ENCODE data around the gene KCTD16. TPM values are rescaled to one million over a fixed set of nuclear protein-coding genes. Genes with fewer than 3 reads are reported as not detected.

The KCTD16 gene
- total and polyA plus RNA-seq, 2 experiments from 2014 or later: 0.45 to 3.4 TPM

DNA sequence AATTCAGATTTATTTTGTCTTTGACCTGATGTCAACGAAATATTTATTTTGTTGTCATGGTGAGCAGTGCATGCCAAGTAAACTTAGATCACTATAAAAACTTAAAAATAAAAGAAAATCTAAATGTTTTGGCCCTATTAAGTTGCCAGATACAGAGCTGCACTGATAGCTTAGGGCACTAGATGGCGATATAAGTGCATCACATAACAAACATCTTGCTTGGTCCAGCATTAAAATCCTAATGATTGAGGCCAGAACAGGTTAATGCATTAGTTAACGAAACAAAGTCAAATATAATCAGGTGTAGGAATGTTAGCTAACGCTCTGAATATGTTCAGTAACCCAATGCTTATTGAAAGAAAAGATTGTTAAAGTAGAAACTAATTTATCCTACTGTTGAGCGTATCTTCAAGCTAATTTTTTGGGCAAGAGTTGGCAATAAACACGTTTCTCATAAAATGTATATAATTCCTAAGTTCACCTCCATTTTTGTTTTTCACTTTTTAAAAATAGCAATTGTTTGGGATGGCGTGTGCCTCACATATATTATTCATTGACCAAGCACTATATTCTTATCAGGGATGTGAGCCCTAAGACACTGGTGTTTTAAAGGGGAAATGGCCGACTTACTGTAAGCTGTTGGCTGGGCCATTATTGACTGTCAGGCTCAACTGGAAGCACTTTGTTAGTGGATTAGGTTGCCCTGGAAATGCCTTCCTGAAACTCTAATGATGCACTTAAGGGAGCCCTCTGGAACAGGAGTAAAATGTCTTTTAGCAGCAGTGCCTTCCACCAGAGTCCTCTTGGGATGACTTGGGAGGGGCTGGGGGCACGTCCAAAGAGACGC is 33.3 kb downstream of the KCTD16 start:
- no peaks in the 10 kb centered on the region for H3K9me2 ChIP-seq (replicated peaks; ENCODE audit: insufficient read depth)
- peak; percentile 79 for DNase-seq (ENCODE audit: low spot score)
- 29% methylated on average over 10 of the region's 10 CpGs for WGBS (ENCODE audit: low lambda C conversion rate, missing lambda C conversion rate)
- peaks cover 9% of the 10 kb centered on the region for H3K4me1 ChIP-seq (ENCODE audit: insufficient read depth)
- no peak overlapping the region for H3K4me3 ChIP-seq
- no peaks in the 10 kb centered on the region for H3K27me3 ChIP-seq
- peak overlapping the region; percentile 80 for H3K4me2 ChIP-seq
- H3K79me2 ChIP-seq: no peaks in the 10 kb centered on the region
- H3K9me3 ChIP-seq (ENCODE audit: low read depth): no peaks in the 10 kb centered on the region
- H3K27ac ChIP-seq: peak overlapping the region; percentile 42
- TF ChIP-seq, protein P1, sequence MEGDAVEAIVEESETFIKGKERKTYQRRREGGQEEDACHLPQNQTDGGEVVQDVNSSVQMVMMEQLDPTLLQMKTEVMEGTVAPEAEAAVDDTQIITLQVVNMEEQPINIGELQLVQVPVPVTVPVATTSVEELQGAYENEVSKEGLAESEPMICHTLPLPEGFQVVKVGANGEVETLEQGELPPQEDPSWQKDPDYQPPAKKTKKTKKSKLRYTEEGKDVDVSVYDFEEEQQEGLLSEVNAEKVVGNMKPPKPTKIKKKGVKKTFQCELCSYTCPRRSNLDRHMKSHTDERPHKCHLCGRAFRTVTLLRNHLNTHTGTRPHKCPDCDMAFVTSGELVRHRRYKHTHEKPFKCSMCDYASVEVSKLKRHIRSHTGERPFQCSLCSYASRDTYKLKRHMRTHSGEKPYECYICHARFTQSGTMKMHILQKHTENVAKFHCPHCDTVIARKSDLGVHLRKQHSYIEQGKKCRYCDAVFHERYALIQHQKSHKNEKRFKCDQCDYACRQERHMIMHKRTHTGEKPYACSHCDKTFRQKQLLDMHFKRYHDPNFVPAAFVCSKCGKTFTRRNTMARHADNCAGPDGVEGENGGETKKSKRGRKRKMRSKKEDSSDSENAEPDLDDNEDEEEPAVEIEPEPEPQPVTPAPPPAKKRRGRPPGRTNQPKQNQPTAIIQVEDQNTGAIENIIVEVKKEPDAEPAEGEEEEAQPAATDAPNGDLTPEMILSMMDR (IDR thresholded peaks at IDR 0.05; ENCODE audit: poor library complexity): peak; percentile 98
- TF ChIP-seq EZH2phosphoT487 (IDR thresholded peaks at IDR 0.05; ENCODE audit: low read depth, severe bottlenecking, unreplicated experiment): no peak
- H3K36me3 ChIP-seq (replicated peaks; ENCODE audit: insufficient read depth, low read depth): no peaks in the 10 kb centered on the region
- H4K20me1 ChIP-seq (ENCODE audit: insufficient read depth, poor library complexity, severe bottlenecking): no peaks in the 10 kb centered on the region
- no peak overlapping the region for H2AFZ ChIP-seq

DNA sequence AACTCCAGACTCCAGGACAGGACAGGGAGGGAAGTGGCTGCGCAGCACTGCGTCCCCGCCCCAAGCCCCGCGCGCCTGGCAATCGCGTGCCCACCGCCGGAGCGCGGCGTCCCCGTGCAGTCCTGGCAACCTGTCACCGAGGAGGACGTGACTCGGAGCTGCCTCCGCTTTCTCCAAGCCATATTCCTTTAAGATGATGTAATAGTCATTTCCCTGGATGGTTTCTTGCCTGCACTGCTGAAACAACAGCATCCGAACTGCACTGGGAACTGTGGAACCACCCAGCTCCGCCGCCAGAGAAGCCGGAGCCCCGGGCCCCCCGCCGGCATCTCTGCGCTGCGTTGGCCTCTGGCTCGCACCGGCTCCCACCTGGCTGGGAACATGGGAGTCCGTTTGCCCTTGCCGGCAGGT is 34.5 kb downstream of the KCTD16 start:
- peak overlapping the region; percentile 35 for H3K4me3 ChIP-seq
- under 1% methylated on average over 31 of the region's 31 CpGs for WGBS (ENCODE audit: low lambda C conversion rate, missing lambda C conversion rate)

DNA sequence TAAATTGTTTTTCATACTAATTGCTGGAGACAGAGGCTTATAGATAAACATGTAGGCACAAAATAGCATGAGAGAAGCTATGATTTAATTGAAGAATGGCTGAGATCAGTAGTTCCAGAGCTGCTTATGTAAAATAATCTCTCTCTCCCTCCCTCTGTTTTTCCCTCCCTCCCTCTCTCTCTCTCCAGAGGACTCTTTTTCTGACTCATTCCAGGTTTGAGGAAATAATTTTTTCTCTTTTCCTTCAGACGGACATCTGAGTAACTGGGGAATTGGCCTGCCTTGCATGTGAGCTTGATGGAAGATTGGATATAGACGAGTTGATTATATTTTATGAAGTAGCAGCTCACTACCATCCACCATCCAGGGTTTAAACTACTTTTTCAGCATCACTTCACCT is 35.5 kb downstream of the KCTD16 start:
- no peak overlapping the region for H3K27ac ChIP-seq
- DNase-seq (ENCODE audit: low spot score): no peak
- H3K9me3 ChIP-seq (ENCODE audit: low read depth): no peaks in the 10 kb centered on the region
- no peaks in the 10 kb centered on the region for H3K36me3 ChIP-seq (replicated peaks; ENCODE audit: insufficient read depth, low read depth)
- H3K27me3 ChIP-seq: no peaks in the 10 kb centered on the region
- TF ChIP-seq EZH2phosphoT487 (IDR thresholded peaks at IDR 0.05; ENCODE audit: low read depth, severe bottlenecking, unreplicated experiment): no peak
- TF ChIP-seq, protein P1 (IDR thresholded peaks at IDR 0.05; ENCODE audit: poor library complexity): no peak
- TF ChIP-seq EZH2 (IDR thresholded peaks at IDR 0.05; ENCODE audit: borderline replicate concordance): no peak
- H3K4me3 ChIP-seq: no peak overlapping the region
- peak overlapping the region; percentile 80 for H3K4me2 ChIP-seq
- H3K79me2 ChIP-seq: no peaks in the 10 kb centered on the region
- H3K4me1 ChIP-seq (ENCODE audit: insufficient read depth): peaks cover 9% of the 10 kb centered on the region
- no peaks in the 10 kb centered on the region for H3K9me2 ChIP-seq (replicated peaks; ENCODE audit: insufficient read depth)
- 62% methylated on average over 2 of the region's 2 CpGs for WGBS (ENCODE audit: low lambda C conversion rate, missing lambda C conversion rate)
- no peak overlapping the region for H2AFZ ChIP-seq
- H4K20me1 ChIP-seq (ENCODE audit: insufficient read depth, poor library complexity, severe bottlenecking): no peaks in the 10 kb centered on the region

More for the DNA sequence above, 34.5 kb downstream of the KCTD16 start:
- peak; percentile 12 for TF ChIP-seq EZH2 (IDR thresholded peaks at IDR 0.05; ENCODE audit: borderline replicate concordance)
- TF ChIP-seq EZH2phosphoT487 (IDR thresholded peaks at IDR 0.05; ENCODE audit: low read depth, severe bottlenecking, unreplicated experiment): no peak
- Histone ChIP-seq H3K27me3 (no peaks in the 10 kb centered on the region), H3K4me1 (ENCODE audit: insufficient read depth) (peaks cover 9% of the 10 kb centered on the region), H2AFZ (peak overlapping the region; percentile 63), H3K9me3 (ENCODE audit: low read depth) (no peaks in the 10 kb centered on the region), H4K20me1 (ENCODE audit: insufficient read depth, poor library complexity, severe bottlenecking) (no peaks in the 10 kb centered on the region), H3K27ac (peak overlapping the region; percentile 42), H3K36me3 (replicated peaks; ENCODE audit: insufficient read depth, low read depth) (no peaks in the 10 kb centered on the region), H3K4me2 (peak overlapping the region; percentile 80), H3K79me2 (no peaks in the 10 kb centered on the region), H3K9me2 (replicated peaks; ENCODE audit: insufficient read depth) (no peaks in the 10 kb centered on the region)
- peak; percentile 66 for DNase-seq (ENCODE audit: low spot score)

DNA sequence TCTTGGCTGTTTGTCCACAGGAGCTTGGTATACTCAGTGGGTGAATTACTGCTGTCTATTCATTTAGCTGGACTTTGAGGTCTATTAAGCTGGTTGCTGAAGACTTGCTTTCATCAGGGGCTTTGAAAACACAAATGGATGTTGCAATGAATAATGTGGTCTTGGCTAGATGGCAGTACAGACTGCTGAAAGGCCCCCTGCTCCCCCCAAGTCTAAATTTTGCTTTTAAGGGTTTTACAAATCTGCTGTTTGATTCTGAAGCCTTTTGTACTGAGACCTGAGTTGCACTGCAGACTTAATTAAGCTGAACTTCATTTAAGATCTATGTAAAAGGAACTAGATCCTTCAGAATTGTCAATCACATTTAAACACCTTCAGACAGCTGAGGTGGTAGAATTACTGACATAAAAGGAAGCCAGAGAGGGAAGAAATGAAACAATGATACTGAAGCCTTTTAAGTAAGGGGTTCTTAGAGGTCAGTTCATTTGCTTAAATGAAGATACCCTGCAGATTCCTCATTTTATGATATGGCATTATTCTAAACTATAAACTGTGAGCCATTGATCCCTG is 37.3 kb downstream of the KCTD16 start:
- Histone ChIP-seq H3K27ac (no peak overlapping the region), H3K9me3 (ENCODE audit: low read depth) (no peaks in the 10 kb centered on the region), H3K9me2 (replicated peaks; ENCODE audit: insufficient read depth) (no peaks in the 10 kb centered on the region), H4K20me1 (ENCODE audit: insufficient read depth, poor library complexity, severe bottlenecking) (no peaks in the 10 kb centered on the region), H3K4me1 (ENCODE audit: insufficient read depth) (peaks cover 9% of the 10 kb centered on the region), H3K27me3 (no peaks in the 10 kb centered on the region), H2AFZ (no peak overlapping the region), H3K36me3 (replicated peaks; ENCODE audit: insufficient read depth, low read depth) (no peaks in the 10 kb centered on the region), H3K79me2 (no peaks in the 10 kb centered on the region), H3K4me3 (peak overlapping the region; percentile 3), H3K4me2 (peak overlapping the region; percentile 80)
- TF ChIP-seq, protein P1 (IDR thresholded peaks at IDR 0.05; ENCODE audit: poor library complexity): peak; percentile 46
- TF ChIP-seq EZH2 (IDR thresholded peaks at IDR 0.05; ENCODE audit: borderline replicate concordance) (no peak), EZH2phosphoT487 (IDR thresholded peaks at IDR 0.05; ENCODE audit: low read depth, severe bottlenecking, unreplicated experiment) (no peak)
- no peak for DNase-seq (ENCODE audit: low spot score)
